HG03280 (cell line): ENCODE results near the gene RAB11A.
"Not testable (repeated sequence)": the region's sequence is repeated elsewhere in the genome, so short reads cannot be mapped to it uniquely, and the experiment has no call there.

Source experiments
- ATAC-seq: cut with Tn5 transposase; IDR thresholded peaks from one replicate; pipeline ENCODE4 v1.9.1; 2021; ENCODE audit warnings: mild to moderate bottlenecking, moderate library complexity; ENCODE audit not compliant: unreplicated experiment

RAB11A gene

DNA sequence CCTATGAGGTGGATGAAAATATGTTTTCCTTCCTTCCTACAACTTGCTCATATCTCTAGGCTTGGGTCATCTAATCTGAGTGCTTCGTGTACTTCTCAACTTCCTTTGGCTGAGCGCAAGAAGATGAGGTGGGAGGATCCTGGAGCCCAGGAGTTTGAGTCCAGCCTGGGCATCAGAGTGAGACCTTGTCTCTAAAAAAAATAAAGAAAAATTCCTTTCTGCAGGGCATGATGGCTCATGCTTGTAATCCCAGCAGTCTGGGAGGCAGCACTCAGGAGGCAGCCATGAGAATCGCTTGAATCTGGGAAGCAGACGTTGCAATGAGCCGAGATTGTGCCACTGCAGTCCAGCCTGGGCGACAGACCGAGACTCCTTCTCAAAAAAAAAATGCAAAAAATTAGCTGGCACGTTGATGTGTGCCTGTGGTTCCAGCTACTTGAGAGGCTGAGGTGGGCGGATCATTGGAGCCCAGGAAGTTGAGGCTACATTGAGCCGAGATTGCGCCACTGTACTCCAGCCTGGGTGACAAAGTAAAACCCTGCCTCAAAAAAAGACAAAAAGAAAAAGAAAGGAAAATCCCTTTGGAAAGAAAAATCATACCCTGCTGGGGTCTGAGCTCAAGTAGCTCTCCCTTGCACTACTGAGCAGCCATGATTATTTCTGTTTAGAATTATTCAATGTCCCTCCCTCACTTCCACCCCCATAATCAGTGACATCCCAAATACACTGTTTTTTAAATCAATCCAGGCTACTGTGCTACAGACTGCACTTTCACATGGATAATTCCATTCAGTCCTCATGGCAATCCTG, 28.0 kb upstream of the RAB11A start:
- no peak for ATAC-seq

DNA sequence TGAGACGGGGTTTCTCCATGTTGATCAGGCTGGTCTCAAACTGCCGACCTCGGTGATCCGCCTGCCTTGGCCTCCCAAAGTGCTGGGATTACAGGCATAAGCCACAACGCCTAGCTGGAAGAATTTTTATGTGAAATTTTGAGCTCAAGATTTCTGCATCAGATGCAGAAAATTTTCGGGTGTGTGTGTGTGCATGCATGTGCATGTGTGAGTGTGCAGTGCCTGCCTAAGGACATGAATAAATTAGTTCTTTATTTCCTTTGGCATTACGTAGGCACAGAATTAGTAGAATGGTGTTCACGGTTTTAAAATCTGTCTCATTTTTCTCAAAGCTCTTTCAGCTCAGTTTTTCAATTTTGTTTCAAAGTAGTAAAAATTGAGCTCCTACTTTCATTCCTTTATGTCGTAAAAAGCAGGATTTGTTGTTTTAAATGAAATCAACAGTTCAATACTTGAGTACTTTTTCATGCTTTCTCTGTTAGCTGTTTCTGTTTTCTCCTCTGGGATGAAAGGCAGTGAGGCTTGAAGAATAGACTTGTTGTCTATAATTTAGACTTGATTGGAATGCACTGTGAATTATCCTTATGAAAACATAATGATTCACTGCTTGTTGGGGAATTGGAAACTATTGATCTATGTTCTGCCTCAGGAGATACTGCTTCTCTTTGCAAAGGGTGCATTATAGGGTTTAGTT, 23.3 kb upstream of the RAB11A start:
- no peak for ATAC-seq

DNA sequence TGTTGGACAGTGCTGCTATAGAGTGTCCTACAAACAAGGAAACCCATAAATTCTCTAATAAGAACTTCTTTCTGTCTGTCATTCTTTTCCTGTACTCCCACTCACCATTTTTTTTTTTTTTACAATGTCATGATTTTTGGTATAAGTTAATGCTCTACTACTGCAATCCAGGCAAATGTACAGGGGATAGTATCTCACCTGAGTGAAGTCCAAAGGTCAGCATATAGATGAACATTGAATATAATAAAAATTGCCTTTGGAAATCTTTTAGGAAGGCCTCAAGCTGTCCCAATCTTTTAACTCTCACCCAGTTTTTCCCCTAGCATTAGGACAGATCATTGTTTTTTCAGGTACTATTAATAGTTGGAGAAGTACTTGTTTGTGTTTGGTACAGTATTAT, 21.3 kb upstream of the RAB11A start:
- no peak for ATAC-seq

DNA sequence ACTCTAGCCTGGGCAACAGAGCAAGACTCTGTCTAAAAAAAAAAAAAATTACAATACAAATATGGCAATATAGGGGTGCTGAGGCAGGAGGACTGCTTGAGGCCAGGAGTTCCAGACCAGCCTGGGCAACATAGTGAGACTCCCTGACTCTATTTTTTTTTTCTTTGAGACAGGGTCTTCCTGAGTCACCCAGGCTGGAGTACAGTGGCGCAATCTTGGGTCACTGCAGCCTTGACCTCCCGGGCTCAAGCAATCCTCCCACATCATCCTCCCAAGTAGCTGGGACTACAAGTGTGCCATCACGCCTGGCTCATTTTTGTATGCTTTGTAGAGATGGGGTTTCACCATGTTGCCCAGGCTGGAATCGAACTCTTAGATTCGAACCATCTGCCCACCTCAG, 17.3 kb upstream of the RAB11A start:
- no peak for ATAC-seq

DNA sequence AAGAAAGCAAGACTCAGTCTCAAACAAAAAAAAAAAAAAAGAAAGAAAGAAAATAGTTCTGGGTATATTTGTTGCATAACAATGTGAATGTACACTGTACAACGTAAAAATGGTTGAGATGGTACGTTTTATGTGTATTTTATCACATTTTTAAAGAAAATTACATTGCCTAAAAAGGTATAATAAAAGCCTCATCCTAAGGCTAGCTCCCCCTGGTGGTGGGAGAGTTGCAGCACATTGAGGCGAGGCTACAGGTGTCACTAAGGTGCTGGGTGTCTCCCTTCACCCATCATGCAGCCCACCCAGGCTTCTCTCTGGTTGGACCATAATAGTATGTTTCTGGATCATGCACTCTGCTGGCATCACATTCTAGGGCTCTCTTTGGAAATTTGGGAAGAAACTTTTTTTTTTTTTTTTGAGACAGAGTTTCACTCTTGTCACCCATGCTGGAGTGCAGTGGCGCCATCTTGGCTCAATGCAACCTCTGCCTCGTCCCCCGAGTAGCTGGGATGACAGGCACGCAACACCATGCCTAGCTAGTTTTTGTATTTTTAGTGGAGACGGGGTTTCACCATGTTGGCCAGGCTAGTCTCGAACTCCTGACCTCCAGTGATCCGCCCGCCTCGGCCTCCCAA, 12.4 kb upstream of the RAB11A start:
- no peak for ATAC-seq

DNA sequence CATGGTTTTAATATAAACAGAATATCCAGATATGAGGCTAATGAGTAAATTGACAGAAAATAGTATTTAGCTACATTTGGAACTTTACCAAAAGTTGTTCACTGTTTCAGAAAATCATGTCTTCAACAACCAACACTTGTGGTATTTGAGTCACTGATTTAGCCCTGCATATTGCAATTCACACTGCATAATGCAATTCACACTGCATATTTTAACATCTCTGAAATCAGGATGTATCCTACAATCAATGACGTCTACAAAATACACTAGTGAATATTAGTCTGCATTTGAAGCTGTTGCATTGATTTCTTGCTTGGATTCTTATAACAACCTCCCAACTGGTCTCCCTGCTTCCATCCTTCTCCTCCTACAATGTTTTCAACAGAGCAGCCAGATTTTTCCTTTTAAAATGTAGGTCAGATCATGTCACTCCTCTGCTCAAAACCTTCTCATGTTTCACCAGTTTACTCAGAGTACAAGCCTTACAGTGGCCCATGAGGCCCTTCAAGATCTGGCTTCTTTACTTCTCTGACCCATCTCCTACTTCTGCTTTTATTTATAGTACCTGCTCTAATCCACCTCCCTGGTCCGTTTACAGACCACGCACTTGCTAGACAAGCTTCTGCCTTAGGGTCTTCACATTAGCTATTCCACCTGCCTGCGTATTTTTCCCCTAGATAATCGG, 11.4 kb upstream of the RAB11A start:
- ATAC-seq = no peak

DNA sequence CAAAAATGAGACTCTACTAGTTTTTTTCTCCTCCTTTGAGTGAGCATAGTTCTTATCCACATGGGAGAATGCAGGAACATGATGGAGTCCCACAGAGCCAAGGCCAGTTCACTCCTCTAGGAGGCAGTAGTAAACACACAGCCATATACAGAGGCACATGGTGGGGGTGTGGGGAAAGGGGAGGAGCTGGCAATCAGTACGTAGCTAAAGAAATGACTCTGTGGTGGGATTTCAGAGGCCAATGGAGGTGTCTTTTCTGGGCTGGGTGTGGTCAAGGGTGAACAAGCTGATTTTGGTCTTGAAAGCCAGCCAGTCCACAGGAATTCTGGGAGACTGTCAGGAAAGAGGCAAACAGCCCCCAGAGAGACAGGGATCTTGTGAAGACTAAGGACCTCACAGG, 6.6 kb upstream of the RAB11A start:
- peak; percentile 76 for ATAC-seq

DNA sequence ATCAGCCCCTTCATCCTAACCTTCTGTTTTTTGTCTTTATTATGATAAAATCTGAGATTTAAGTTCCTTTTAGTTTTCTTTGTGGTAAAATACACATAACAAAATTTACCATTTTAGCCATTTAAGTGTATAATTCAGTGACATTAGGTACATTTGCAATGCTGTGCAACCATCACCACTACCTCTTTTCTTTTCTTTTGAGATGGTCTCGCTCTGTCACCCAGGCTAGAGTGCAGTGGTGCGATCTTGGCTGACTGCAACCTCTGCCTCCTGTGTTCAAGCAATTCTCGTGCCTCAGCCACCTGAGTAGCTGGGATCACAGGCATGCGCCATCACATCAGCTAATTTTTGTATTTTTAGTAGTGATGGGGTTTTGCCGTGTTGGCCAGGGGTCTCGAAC, 6.2 kb upstream of the RAB11A start:
- ATAC-seq = no peak

DNA sequence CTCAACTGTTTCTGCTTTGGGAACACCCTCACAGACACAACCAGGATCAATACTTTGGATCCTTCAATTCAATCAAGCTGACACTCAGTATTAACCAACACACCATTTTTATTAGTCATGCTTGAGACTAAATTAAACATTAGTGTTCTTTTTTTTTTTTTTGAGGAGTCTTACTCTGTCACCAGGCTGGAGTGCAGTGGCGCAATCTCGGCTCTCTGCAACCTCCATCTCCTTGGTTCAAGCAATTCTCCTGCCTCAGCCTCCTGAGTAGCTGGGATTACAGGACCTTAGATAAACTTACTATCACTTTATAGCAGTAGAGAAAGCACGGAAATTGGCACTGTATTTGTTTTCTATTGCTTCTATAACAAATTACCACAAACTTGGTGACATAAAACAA, 2.0 kb upstream of the RAB11A start:
- ATAC-seq = no peak

DNA sequence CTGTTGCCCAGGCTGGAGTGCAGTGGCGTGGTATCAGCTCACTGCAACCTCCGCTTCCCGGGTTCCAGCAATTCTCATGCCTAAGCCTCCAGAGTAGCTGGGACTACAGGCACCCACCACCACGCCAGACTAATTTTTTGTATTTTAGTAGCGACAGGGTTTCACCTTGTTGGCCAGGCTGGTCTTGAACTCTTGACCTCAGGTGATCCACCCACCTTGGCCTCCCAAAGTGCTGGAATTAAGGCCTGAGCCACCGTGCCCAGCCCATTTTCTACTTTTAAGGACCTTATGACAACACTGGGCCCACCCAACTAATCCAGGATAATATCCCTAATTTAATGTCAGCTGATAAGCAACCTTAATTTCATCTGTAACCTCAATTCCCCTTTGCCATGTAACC, 1.4 kb upstream of the RAB11A start:
- not testable (repeated sequence) for ATAC-seq

DNA sequence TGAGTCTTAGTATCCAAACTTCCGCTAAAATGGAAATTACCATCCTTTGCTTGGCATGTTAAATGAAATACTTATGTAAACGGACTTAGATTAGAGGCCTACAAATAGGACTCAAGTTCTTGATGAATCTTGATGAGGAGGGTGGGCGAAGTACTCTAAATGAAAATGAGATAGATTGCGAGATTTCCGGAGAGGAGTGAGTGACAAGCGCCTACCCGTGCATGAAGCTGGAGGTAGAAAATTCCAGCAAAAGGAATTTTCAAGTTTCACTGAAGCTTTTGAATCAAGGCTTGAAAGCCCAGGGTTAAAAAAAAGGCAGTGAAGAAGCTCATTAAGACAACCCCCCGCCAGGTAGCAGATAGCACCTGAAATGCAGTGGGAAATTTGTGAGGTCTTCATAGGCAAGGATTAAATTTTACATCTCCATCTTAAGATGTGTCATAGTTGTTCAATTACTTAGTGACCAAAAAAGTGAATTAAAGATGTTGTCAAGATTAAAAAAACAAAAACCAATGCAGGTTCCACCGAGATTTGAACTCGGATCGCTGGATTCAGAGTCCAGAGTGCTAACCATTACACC, 655 bp upstream of the RAB11A start:
- no peak for ATAC-seq

DNA sequence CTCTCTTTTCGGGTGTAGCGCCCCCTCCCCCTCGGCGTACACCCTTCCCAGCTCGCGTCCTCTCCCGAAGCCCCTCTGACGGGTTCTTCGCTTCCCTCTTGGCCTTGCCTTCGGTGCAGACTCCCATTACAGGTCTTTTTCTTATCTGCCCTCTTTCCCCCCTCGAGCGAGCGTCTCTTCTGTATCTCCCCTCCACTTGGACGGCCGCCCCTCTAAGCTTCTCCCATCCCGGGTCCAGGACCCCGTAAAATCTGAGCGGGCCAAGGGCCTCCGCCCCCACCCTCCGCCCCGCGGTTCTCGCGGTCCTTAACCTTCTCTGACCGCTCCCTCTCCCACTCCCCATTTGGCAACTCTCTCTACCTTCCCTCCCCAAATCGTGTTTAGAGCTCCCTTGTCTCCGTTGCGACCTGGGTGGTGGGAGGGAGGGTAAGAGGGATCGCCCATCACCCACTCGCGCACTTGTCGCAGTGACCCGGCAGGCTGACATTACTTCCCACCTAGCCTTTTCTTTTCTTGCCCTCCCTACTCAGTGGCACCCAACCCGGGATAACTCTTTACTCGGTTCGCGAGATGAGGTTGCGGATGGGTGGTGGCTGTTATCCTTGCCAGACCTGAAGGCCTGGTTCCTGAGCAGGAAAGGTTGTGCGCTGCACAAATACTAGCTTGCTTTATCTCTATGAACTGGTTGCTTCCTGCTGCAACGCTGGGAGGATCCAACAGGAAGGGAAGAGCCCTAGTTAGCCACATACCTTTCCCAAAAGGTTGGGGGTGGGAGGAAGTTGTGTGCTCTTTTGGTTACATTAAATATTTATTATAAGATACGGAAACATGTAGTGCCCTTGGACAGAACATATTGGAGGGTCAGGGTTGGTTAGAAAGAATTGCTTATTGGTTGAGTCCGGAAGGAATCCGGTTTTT, 922 bp downstream of the RAB11A start:
- no peak for ATAC-seq

DNA sequence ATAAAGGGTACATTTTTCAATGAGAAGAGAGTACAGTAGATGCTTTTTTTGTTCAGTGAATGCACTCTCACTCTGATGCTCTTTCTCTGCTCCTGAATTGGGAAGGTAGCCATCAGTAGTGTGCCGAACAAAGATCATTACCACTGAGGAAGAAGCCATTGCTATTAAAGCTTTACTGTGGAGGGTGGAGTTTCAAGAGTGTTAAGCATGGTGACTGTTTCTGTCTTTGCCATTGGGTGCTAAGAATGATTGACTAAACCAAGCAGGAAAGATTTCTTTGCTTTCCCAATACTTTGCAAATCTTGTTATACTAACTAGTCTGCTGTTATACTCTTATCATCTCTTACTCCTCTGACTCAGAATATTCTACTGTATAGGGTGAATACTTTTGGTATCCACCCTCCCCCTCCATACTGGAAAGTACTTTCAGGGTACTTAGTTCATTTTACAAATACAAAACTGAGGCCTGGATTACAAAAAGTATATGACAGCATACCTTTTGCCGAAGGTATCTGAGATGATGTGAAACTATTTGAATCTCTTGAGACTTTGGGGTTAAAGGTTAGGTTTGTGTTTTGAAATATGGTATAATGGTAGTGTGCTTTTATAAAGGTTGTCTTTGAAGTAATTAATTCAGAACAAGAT, 1.7 kb downstream of the RAB11A start:
- no peak for ATAC-seq

DNA sequence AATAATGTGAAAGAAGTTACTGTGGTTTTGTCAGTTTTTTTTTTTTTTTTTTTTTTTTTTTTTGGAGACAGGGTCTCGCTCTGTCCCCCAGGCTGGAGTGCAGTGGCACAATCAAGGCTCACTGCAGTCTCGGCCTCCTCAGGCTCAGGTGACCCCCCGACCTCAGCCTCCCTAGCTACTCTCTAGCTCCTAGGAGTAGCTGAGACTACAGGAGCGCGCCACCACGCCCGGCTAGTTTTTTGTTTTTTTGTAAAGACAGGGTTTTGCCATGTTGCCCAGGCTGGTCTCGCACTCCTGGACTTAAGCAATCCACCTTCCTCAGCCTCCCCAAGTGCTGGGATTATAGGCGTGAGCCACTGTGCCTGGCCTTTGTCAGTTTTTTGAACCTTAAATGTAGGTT, 2.6 kb downstream of the RAB11A start:
- ATAC-seq = not testable (repeated sequence)

DNA sequence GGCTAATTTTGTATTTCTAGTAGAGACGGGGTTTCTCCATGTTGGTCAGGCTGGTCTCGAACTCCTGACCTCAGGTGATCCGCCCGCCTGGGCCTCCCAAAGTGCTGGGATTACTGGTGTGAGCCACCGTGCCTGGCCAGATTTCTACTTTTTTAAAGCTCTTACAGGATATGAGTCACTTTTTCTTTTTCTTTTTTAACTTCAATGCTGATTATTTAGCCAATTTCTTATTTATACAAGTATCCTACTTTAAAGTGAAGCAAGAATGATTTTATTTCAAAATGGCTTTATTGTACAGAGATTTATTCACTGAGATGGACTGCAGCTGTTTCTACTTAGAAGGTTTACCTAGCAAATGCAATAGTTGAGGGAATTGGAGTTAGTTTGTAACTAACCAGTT, 3.3 kb downstream of the RAB11A start:
- ATAC-seq = not testable (repeated sequence)

DNA sequence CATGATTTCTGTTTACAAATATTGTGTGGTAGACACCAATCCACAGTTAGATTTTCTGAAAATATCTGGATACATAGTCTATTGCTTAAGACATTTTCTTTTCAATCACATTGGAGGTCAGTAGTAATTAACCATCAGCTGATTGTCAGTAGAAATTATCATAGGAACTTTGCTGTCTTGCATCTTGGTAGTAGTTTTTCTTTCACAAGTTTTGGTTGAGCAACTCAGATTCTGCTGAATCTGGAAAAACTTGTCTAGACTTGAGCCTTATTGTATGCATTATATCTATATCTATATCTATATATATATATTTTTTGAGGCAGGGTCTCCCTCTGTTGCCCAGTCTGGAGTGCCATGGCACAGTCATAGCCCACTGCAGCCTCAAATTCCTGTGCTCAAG, 4.0 kb downstream of the RAB11A start:
- no peak for ATAC-seq

DNA sequence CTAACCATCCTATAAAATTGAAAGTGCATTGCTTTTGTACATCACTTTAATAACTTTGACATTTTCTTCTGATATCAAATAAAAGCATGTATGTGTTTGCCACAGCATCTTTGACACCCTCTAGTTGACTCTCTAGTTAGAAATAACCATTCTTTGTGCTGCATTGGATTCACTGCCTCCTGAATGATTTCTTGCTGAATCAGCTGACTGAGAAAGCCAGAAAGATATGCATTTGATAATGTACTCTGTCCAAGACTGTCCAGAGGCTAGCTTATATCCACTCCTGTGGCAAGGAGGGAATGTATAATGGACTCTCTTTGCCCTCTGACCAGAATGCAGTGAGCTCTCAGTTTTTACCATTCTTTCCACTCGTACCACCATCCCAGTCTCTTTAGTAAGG, 6.2 kb downstream of the RAB11A start:
- no peak for ATAC-seq

DNA sequence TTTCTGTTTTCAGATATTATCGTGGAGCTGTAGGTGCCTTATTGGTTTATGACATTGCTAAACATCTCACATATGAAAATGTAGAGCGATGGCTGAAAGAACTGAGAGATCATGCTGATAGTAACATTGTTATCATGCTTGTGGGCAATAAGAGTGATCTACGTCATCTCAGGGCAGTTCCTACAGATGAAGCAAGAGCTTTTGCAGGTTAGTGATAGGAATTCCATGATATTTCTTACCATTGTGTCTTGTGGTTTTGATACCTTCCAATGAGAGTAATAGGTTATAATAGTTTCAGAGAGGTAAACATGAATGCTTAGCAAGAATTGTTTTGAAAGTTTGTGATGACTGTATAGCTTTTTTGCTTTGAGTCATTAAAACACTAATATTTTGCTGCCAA, 8.5 kb downstream of the RAB11A start:
- no peak for ATAC-seq

DNA sequence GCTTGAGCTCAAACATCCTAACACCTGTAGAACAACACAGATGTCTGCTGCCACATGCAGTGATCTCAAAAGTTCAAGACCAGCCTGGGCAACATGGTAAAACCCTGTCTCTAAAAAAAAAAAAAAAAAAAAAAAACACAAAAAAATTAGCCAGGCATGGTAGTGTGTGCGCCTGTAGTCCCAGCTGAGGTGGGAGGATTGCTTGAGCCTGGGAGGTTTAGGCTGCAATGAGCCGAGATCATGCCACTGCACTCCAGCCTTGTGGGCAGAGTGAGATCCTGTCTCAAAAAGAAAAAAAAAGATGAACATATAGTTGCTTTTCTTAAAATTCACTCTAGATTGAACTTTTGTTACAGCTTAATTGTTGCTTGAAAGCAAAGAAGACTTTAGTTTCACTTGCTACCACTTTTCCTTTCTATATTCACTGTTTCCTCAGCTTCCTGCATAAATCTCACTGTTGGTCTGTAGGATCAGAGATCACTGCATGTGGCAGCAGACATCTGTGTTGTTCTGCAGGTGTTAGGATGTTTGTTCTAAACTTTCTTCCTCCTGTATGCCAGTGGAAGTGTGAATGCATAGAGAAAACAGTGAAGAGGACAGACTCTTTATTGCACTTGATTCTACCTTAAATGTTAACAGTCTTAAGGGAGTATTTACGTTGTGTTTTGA, 12.6 kb downstream of the RAB11A start:
- no peak for ATAC-seq
